ENCODE results near the gene KPRP.

The KPRP gene

DNA sequence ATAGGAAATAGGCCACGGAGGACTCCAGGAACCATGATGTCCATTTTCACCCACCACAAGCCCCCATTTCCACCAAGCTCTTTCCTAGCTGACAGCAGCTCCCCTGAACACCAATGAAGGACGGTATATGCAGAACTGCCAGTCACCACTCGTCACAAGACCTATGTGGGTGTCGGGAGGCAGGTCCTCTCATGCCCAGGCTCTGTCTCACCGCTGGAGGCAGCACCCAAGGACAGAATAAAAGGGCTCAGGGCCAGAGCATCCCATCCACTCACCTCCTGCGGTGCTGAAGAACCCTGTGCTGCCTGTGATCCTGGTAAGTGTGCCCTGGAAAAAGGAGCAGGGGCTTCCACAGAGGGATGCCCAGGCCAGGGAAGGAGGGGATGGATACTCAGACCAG, 17.1 kb downstream of the KPRP start, which contains the start of gene LCE1F:
Gene LCE1F (plus strand): TSS at position 266 of the 400 bp plus-strand sequence. CDS start 1,232 bp downstream, outside the sequence.
- no peak for DNase-seq (ENCODE audit: low read depth in 2 of 2)

DNA sequence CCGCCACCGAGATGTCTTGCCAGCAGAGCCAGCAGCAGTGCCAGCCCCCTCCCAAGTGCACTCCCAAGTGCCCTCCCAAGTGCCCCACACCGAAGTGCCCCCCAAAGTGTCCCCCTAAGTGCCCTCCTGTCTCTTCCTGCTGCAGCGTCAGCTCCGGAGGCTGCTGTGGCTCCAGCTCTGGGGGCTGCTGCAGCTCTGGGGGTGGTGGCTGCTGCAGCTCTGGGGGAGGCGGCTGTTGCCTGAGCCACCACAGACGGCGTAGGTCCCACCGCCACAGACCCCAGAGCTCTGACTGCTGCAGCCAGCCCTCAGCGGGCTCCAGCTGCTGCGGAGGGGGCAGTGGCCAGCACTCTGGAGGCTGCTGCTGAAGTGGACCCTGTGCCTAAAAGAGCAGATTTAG, 18.5 kb downstream of the KPRP start:
- DNase-seq (ENCODE audit: low read depth in 2 of 2) = no peak

DNA sequence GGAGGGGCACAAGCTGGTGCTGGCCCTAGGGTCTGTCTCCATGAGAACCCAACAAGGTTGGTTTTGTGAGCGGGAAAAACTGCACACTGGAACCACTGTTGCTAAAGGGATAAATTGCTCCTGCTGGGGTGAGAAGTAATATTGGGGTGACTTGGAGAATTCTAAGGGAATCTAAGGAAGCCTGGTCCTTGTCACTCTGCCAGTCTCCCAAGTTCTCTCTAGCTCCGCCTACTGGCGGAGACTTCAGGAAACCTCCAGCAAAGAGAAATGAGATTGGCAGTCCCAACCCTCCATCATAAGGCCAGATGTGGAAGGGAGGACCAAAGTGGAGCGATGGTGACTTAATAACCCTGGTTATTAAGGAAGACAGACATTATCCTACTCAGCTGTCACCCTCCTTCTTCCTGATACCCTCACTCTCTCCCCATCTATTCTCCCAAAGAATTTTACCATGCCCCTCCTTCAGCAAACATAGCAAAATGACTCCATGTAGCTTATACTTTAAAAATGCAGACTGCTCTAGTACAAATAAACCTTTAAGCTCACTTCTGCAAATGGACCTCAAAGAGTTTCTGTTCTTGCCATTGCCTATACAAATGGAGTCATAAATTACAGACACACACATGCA, 19.8 kb downstream of the KPRP start:
- no peak for DNase-seq (ENCODE audit: low read depth in 2 of 2)

DNA sequence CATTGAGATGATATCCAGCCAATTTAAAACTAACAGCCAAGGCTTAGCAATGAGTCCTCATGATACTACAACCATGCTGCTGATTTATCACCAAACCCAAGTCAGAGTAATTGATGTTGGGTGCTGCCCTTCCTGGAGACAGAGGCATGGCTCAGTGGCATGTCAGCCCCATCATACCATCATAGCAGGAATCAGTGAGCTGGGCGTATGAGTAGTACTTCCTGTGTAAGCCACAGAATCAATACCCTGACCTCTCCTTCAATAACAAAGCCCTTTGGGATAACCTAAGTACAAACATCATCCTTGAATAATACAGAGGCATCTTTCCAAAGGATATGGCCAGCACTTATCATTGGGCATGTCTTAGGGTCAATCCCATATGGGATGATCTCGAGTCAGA, 25.3 kb downstream of the KPRP start:
- no peak for DNase-seq (ENCODE audit: low read depth in 2 of 2)

DNA sequence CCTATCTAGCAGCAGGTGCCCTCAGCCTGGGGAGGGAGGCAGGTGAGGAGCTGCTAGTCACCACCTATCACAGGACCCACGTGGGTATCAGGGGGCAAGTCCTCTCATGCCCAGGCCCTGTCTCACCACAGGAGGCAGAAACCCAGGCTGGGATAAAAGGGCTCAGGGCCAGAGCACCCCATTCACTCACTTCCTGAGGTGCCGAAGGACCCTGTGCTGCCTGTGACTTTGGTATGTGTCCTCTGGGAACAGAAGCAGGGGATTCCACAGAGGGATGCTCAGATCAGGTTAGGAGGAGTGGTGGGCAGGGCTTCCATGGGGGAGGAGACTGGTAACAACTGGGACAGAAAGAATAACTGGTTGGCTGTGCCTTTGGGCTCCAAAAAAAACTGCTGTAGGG, 28.3 kb downstream of the KPRP start, which contains the start of gene LCE1E:
Gene LCE1E (plus strand): TSS at position 181 of the 400 bp plus-strand sequence. CDS start 1,043 bp downstream, outside the sequence.
- no peak for DNase-seq (ENCODE audit: low read depth in 2 of 2)

DNA sequence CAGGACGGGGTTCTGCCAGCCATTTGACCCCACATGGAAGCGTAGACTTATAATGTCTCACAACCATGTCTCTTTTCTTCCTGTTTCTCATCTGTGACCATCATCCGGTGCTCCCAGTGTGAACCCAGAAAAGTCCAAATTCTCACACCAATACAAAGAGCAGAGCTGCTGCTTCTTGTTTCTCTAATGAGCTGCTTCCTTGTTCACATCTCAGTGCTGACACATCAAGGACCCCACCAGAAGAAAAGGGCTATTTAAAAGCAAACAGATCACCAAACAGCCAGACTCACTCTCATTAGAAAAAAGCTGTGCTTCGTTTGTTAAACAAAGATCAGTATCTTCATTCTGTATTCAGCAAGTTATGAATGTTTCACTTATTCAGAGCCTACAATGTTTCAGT, 37.9 kb downstream of the KPRP start:
- DNase-seq (ENCODE audit: low read depth in 2 of 2) = no peak

DNA sequence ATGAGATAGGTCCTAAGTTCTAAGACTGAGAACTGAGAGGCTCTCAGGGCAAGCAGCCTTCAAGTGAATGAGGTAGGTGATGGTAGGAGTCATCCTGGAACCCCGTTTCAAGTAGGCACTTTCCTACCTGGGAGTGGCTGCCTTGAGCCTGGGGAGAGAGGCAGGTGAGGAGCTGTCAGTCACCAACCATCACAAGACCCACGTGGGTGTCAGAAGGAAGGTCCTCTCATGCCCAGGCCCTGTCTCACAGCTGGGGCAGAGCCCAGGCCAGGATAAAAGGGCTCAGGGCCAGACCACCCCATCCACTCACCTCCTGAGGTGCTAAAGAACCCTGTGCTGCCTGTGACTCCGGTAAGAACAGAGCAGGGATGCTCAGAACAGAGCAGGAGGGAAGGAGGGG, 38.6 kb downstream of the KPRP start, which contains the start of gene LCE1D:
Gene LCE1D (plus strand): TSS at position 301 of the 400 bp plus-strand sequence. CDS start 1,074 bp downstream, outside the sequence.
- no peak for DNase-seq (ENCODE audit: low read depth in 2 of 2)

DNA sequence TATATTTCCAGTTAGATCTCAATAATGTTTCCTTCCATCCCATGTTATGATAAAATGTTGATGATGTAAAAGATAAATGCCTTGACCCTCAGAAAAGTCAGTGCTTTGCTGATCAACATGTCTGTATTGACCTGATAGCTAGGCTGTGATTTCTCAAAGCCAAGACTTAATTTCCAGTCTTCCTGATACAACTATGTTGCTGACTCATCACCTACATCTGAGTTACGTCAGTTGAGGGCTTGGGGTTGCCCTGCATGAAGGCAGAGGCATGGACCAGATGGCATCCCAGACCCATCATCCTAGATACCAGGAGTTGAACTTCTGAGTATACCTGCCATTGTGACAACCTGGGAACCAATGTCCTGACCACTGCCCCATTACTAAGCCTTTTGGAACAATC, 43.5 kb downstream of the KPRP start:
- DNase-seq (ENCODE audit: low read depth in 2 of 2) = no peak

DNA sequence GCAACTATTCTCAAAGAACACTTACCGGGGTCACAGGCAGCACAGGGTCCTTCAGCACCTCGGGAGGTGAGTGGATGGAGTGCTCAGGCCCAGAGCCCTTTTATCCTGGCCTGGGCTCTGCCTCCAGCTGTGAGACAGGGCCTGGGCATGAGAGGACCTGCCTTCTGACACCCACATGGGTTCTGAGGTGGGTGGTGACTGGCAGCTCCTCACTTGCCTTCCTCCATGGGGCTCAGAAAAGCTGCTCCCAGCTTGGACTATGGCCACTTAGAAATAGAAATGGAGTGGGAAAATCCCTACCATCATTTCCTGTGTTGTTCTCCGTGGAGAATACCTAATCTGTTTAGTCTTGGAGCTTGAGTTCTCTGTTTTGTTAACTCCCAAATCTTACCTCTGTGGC, 48.8 kb downstream of the KPRP start, which contains the start of gene LCE1C:
Gene LCE1C (minus strand): TSS at position 76 of the 400 bp plus-strand sequence. CDS start 1,173 bp downstream, outside the sequence.
- DNase-seq (ENCODE audit: low read depth in 2 of 2) = no peak

DNA sequence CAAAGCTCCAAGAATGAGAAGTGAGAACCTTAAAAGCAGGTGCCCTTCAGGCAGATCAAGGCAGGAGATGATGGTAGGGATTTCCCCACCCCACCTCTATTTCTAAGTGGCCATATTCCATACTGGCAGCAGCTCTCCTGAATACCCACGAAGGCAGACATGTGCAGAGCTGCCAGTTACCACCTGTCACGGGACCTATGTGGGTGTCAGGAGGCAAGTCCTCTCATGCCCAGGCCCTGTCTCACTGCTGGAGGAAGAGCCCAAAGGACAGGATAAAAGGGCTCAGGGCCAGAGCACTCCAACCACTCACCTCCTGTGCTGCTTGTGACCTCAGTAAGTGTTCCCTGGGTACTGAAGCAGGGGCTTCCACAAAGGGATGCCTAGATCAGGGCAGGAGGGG, 53.2 kb downstream of the KPRP start:
- no peak for DNase-seq (ENCODE audit: low read depth in 2 of 2)
